ENCODE data around the gene PAQR7.

PAQR7 gene

GRCh38 chr1:25905680-25906643 is 30.5 kb upstream of the PAQR7 start, which contains the start of gene STMN1:
STMN1 (minus strand) TSS chr1:25906419; CDS start chr1:25904676, 1,743 bp downstream.
- peaks cover 34% of the 10 kb centered on the region for H3K79me2 ChIP-seq (ENCODE audit: insufficient read depth, low read length)

GRCh38 chr1:25904943-25905679 is 29.6 kb upstream of the PAQR7 start:
- H3K27me3 ChIP-seq (ENCODE audit: insufficient read depth, low read length): no peaks in the 10 kb centered on the region
- H3F3A ChIP-seq (ENCODE audit: insufficient read depth, low read length): no peaks in the 10 kb centered on the region; the same call in 1 of the 2 replicates
- no peaks in the 10 kb centered on the region for H3K9me3 ChIP-seq (ENCODE audit: low read length)
- peaks cover 36% of the 10 kb centered on the region for H3K4me1 ChIP-seq (ENCODE audit: insufficient read depth, low read length, severe bottlenecking)
- H3K36me3 ChIP-seq (ENCODE audit: insufficient read depth, low read length): peaks cover 51% of the 10 kb centered on the region
- H3K79me2 ChIP-seq (ENCODE audit: insufficient read depth, low read length): peaks cover 34% of the 10 kb centered on the region
- peak overlapping the region; percentile 100 for H3K9ac ChIP-seq (ENCODE audit: low read length)
- peak overlapping the region; percentile 99 for H3K4me2 ChIP-seq (ENCODE audit: low read length)
- no peak overlapping the region for H2AFZ ChIP-seq (ENCODE audit: low read length)
- peak overlapping the region; percentile 100 for H3K4me3 ChIP-seq (ENCODE audit: low read depth, low read length, poor library complexity, severe bottlenecking)
- TF ChIP-seq EZH2 (IDR thresholded peaks at IDR 0.05; ENCODE audit: borderline replicate concordance, low read length) (no peak), CTCF (IDR thresholded peaks at IDR 0.05; ENCODE audit: low read length) (peak; percentile 27; the same call in 1 of the 2 replicates)
- no peaks in the 10 kb centered on the region for H4K20me1 ChIP-seq (ENCODE audit: insufficient read depth, low read length)
- H3K27ac ChIP-seq (ENCODE audit: low read depth, low read length, poor library complexity, severe bottlenecking): peak overlapping the region; percentile 90
- H3K9me2 ChIP-seq (ENCODE audit: low read depth, low read length): no peaks in the 10 kb centered on the region

More at GRCh38 chr1:25905680-25906643, 30.5 kb upstream of the PAQR7 start, which contains the start of gene STMN1:
- peak within 1 kb of the TSS; percentile 88 for H2AFZ ChIP-seq (ENCODE audit: low read length)
- H3F3A ChIP-seq (ENCODE audit: insufficient read depth, low read length): no peaks in the 10 kb centered on the region; the same call in 1 of the 2 replicates
- H3K27me3 ChIP-seq (ENCODE audit: insufficient read depth, low read length): no peaks in the 10 kb centered on the region
- H3K27ac ChIP-seq (ENCODE audit: low read depth, low read length, poor library complexity, severe bottlenecking): peak within 1 kb of the TSS; percentile 90
- H3K9me3 ChIP-seq (ENCODE audit: low read length): no peaks in the 10 kb centered on the region
- peaks cover 43% of the 10 kb centered on the region for H3K36me3 ChIP-seq (ENCODE audit: insufficient read depth, low read length)
- peaks cover 36% of the 10 kb centered on the region for H3K4me1 ChIP-seq (ENCODE audit: insufficient read depth, low read length, severe bottlenecking)
- H3K9me2 ChIP-seq (ENCODE audit: low read depth, low read length): no peaks in the 10 kb centered on the region
- H3K4me3 ChIP-seq (ENCODE audit: low read depth, low read length, poor library complexity, severe bottlenecking): peak within 1 kb of the TSS; percentile 100
- TF ChIP-seq EZH2 (IDR thresholded peaks at IDR 0.05; ENCODE audit: borderline replicate concordance, low read length): no peak
- TF ChIP-seq CTCF (IDR thresholded peaks at IDR 0.05; ENCODE audit: low read length): no peak
- no peaks in the 10 kb centered on the region for H4K20me1 ChIP-seq (ENCODE audit: insufficient read depth, low read length)
- H3K9ac ChIP-seq (ENCODE audit: low read length): peak within 1 kb of the TSS; percentile 100
- peak within 1 kb of the TSS; percentile 99 for H3K4me2 ChIP-seq (ENCODE audit: low read length)

GRCh38 chr1:25903986-25904385 is 28.5 kb upstream of the PAQR7 start:
- Histone ChIP-seq H3K9ac (ENCODE audit: low read length) (peak overlapping the region; percentile 100), H3K4me3 (ENCODE audit: low read depth, low read length, poor library complexity, severe bottlenecking) (peak overlapping the region; percentile 100), H3F3A (ENCODE audit: insufficient read depth, low read length) (no peaks in the 10 kb centered on the region; the same call in 1 of the 2 replicates), H2AFZ (ENCODE audit: low read length) (no peak overlapping the region), H3K79me2 (ENCODE audit: insufficient read depth, low read length) (peaks cover 34% of the 10 kb centered on the region), H3K27me3 (ENCODE audit: insufficient read depth, low read length) (no peaks in the 10 kb centered on the region), H3K4me1 (ENCODE audit: insufficient read depth, low read length, severe bottlenecking) (peaks cover 36% of the 10 kb centered on the region), H3K9me2 (ENCODE audit: low read depth, low read length) (no peaks in the 10 kb centered on the region), H3K36me3 (ENCODE audit: insufficient read depth, low read length) (peaks cover 63% of the 10 kb centered on the region), H3K9me3 (ENCODE audit: low read length) (no peaks in the 10 kb centered on the region), H3K4me2 (ENCODE audit: low read length) (peak overlapping the region; percentile 99), H3K27ac (ENCODE audit: low read depth, low read length, poor library complexity, severe bottlenecking) (no peak overlapping the region), H4K20me1 (ENCODE audit: insufficient read depth, low read length) (no peaks in the 10 kb centered on the region)
- TF ChIP-seq CTCF (IDR thresholded peaks at IDR 0.05; ENCODE audit: low read length) (no peak), EZH2 (IDR thresholded peaks at IDR 0.05; ENCODE audit: borderline replicate concordance, low read length) (no peak)

All from OCI-LY1 (cell line).